GM18519 (cell line): Measurements from ENCODE around the gene UNKL.

ENCODE experiments used
- ATAC-seq: cut with Tn5 transposase; IDR thresholded peaks from one replicate; pipeline ENCODE4 v1.9.1; 2021; ENCODE audit warnings: mild to moderate bottlenecking, moderate library complexity; ENCODE audit not compliant: unreplicated experiment, low FRiP score

Gene UNKL

GRCh38 chr16:1314399-1315068 lies 100.0 kb downstream of the UNKL start:
- no peak for ATAC-seq

DNA sequence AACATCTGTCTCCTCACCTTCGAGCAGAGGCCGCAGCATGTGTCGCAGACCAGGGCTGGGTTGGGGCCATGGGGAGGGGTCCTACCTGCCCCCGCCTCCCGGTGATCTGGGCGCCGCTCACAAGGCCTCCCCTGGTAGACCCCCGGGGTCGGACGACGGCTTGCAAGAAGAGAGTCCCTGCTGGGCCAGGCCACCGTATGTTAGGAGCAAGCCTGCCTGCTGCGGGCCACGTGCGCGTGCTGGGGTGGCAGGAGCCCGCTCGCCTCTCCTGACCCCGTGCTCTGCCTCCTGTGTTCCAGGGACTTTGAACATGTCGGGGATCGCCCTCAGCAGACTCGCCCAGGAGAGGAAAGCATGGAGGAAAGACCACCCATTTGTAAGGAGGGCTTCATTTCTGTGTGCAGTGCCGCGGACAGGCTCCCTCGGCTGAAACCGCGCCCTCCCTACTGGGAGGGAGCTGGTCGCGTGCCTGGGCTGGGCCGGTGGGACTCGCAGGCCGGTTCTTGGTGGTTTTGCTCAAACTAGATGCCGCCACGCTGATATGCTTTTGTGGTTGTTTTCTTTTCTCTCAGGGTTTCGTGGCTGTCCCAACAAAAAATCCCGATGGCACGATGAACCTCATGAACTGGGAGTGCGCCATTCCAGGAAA lies 100.7 kb downstream of the UNKL start:
- no peak for ATAC-seq
